HG03354 (cell line): ENCODE measurements around the gene RGS16.

Experiments used
- ATAC-seq: cut with Tn5 transposase; IDR thresholded peaks from one replicate; pipeline ENCODE4 v1.9.1; 2021; ENCODE audit warnings: mild to moderate bottlenecking; ENCODE audit not compliant: unreplicated experiment, poor library complexity, severe bottlenecking

Gene RGS16

GRCh38 chr1:182631053-182631677, 27.0 kb upstream of the RGS16 start:
- no peak for ATAC-seq

GRCh38 chr1:182630586-182630985, 26.4 kb upstream of the RGS16 start:
- no peak for ATAC-seq

- peak; percentile 59 for ATAC-seq
Observed at GRCh38 chr1:182629499-182630096, 25.4 kb upstream of the RGS16 start.

GRCh38 chr1:182629080-182629479, 24.9 kb upstream of the RGS16 start:
- ATAC-seq, result no peak

- ATAC-seq, result no peak
Observed at GRCh38 chr1:182628657-182629056, 24.5 kb upstream of the RGS16 start.

GRCh38 chr1:182627622-182628021, 23.4 kb upstream of the RGS16 start:
- no peak for ATAC-seq

- ATAC-seq, result no peak
Observed at GRCh38 chr1:182626527-182626926, 22.3 kb upstream of the RGS16 start.

- peak; percentile 29 for ATAC-seq
Observed at GRCh38 chr1:182625719-182626504, 21.7 kb upstream of the RGS16 start.

GRCh38 chr1:182625024-182625423, 20.8 kb upstream of the RGS16 start:
- ATAC-seq, result no peak

- ATAC-seq, result no peak
Observed at GRCh38 chr1:182624577-182624976, 20.4 kb upstream of the RGS16 start.

- peak; percentile 69 for ATAC-seq
Observed at GRCh38 chr1:182622901-182623528, 18.8 kb upstream of the RGS16 start.

- no peak for ATAC-seq
Observed at GRCh38 chr1:182621906-182622305, 17.7 kb upstream of the RGS16 start.

GRCh38 chr1:182620924-182621585, 16.9 kb upstream of the RGS16 start:
- ATAC-seq, result no peak

GRCh38 chr1:182617734-182618351, 13.7 kb upstream of the RGS16 start:
- ATAC-seq, result no peak

GRCh38 chr1:182617014-182617429, 12.8 kb upstream of the RGS16 start:
- ATAC-seq, result no peak

GRCh38 chr1:182616130-182617013, 12.2 kb upstream of the RGS16 start:
- ATAC-seq, result peak; percentile 73

- ATAC-seq, result peak; percentile 23
Observed at GRCh38 chr1:182615468-182616129, 11.4 kb upstream of the RGS16 start.

GRCh38 chr1:182614796-182615454, 10.7 kb upstream of the RGS16 start:
- peak; percentile 51 for ATAC-seq
